Fibroblast of skin of right biceps (primary cell): Measurements from ENCODE around the gene PPARG.
"Not testable (repeated sequence)": the region's sequence is repeated elsewhere in the genome, so short reads cannot be mapped to it uniquely, and the experiment has no call there.

ENCODE experiments used
- DNase-seq: peaks from one replicate; pipeline ENCODE4 v3.0.0-alpha.2; 2013

Gene PPARG

GRCh38 chr3:12445523-12446240, 156.8 kb downstream of the PPARG start:
- DNase-seq, result no peak

DNA sequence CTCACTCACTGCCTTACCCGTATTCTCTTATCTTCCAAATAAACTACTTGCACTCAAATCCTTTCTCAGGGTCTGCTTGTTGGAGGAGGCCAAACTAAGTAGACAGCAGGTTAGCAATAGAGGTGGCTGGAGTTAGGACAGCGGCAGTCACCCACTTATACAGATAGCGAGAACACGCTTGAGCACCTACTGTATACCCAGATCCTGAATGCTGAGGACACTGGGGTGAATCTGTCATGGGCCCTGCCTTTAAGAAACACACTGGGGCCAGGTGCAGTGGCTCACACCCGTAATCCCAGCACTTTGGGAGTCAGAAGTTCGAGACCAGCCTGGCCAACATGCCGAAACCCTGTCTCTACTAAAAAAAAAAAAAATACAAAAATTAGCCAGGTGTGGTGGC, 157.4 kb downstream of the PPARG start:
- DNase-seq, result no peak

GRCh38 chr3:12447075-12447474, 158.2 kb downstream of the PPARG start:
- DNase-seq, result no peak

DNA sequence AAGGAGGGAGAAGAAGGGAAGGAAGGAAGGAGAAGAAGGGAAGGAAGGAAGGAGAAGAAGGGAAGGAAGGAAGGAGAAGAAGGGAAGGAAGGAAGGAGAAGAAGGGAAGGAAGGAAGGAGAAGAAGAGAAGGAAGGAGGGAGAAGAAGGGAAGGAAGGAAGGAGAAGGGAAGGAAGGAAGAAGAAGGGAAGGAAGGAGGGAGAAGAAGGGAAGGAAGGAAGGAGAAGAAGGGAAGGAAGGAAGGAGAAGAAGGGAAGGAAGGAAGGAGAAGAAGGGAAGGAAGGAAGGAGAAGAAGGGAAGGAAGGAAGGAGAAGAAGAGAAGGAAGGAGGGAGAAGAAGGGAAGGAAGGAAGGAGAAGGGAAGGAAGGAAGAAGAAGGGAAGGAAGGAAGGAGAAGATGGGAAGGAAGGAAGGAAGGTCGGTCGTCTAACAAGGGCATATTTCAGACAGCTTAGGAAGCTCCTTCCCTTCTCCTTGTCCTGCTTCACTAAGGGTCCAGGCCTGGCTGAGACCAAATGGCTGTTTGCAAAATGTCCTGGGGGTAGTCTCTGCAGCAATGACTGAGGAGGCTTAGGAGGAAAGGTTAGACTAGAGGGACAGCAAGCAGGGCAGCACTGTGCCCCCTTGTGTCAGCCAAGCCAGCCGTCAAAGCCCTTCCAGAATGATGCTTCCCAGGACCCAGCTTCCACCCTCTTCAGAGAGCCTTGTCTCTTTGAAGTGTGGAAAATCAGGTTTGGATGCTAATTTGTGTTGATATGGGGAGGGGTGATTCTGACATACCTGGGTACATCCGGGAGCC, 159.7 kb downstream of the PPARG start:
- not testable (repeated sequence) for DNase-seq

GRCh38 chr3:12449889-12450682, 161.2 kb downstream of the PPARG start:
- no peak for DNase-seq

DNA sequence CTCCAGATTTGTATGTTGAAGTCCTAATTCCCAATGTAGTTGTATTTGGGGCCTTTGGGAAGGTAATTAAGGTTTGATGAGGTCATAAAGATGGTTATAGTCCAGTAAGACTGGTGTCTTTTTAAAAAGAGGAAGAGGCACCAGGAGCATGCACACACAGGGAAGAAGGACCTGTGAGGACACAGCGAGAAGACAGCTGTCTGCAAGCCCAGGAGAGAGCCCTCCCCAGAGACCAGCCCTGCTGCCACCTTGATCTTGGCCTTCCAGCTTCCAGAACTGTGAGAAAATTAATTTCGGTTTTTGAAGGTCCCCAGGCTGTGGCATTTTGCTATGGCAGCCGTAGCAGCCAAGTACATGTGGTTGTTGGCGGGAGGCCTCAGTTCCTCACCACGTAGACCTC, 162.6 kb downstream of the PPARG start:
- no peak for DNase-seq

GRCh38 chr3:12451960-12452359, 163.1 kb downstream of the PPARG start:
- no peak for DNase-seq

DNA sequence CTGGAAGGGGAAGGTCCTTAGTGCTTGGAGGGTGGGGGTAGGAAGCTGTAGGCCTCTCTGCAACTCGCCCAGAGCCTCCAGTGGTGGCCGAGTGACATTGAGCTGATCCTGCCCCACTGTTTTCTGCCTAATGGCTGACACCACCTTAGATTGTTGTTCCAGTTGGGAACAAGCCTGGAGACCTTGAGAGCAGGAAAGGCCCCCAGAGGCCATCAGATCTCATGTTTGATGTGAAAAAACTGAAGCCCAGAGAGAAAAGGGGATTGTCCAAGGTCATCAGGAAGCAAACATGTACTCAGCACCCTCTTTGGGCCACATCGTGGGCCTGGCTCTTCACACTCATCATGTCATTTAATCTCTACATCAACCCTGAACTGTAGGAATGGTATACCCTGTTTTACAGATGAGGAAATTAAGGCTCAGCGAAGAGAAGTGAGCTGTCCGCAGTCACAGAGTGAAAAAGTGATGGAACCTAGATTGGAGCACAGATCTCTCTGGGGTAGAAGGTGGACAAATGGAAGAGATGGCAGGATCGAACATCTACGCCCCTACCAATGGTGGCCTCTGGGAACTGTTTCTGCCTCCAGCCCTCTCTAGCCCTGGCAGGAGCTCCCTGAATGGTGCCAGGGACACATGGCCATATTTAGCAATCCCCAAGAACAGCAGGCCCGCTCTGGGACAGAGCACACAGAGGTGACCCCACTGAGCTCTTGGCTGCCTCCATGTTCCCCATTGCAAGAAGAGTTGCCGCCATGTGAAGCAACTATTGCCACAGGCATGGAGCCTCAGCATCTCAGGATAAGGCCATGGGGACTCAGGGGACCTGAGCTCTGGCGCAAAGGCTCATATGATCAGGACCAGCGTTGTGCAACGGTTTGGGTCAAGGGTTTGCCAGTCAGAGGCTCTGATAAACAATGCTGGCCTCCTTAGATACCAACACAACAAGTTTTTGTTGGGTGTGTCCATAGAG, 163.8 kb downstream of the PPARG start:
- DNase-seq, result no peak

DNA sequence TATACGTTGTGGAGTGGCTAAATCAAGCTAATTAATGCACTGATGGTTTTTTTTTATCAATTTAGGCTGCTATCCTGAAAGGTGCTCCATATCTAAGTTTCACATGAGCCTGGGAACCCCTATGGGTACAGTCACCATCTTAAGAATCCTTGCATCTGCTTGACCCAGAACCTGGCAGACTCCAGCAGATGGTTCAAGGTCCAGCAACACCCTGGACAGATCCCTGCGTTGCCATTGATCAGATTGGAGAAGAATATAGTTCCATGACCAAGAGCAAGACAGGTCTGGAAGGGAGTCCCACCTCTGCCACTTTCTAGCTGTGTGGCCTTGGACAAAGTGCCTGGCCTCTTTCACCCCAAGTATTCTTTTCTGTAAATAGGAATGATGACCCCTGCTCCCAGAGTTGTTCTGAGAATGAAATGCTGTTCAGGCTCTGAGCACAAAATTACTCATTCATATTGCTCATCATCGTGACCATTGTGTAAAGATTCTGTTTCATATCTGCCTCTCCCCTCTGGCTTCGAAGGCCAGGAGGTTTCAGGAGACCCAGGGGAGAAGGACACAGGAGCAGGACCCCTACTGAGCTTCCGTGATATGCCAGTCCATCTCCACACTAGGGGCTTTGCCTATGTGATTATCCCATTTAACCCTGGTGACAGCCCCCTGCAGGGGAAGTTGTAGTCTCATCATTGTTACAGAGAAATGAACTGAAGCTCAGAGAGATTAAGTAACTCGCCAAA, 165.4 kb downstream of the PPARG start:
- DNase-seq, result peak; percentile 30

DNA sequence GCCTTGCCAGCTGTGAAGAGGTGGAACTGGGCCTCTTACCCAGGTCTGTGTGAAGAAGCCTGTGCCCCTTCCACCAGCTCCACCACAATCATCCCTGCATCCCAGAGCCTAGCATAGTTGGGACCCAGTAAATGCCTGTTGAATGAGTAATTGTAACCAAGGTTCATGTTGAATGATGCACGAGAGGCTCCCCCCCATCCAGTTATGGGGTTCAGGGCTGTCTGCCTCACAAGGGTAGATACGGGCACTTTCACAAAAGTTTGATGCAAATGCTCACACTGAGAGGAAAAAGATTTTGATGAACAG, 165.9 kb downstream of the PPARG start:
- DNase-seq, result peak; percentile 46

GRCh38 chr3:12455740-12456139, 166.9 kb downstream of the PPARG start:
- DNase-seq, result no peak

DNA sequence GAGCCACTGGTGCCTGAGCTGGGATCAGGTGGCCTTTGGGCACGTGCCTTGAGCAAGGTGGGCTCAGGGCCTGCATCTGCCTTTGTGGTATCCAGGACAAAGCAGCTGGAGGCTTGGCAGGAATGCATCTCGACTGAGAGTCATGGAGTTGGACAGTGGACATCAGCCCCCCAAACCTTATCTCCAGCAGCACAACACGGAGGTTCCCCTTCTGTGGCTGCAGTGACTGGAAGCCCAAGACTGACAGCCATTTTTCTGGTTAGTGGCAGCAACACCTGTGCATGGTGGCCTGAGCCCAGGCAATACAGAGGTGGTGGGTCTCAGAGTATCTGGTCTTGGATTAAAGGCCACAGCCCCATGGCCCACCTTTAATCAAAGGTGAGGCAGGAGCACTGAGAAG, 167.6 kb downstream of the PPARG start:
- DNase-seq, result no peak

DNA sequence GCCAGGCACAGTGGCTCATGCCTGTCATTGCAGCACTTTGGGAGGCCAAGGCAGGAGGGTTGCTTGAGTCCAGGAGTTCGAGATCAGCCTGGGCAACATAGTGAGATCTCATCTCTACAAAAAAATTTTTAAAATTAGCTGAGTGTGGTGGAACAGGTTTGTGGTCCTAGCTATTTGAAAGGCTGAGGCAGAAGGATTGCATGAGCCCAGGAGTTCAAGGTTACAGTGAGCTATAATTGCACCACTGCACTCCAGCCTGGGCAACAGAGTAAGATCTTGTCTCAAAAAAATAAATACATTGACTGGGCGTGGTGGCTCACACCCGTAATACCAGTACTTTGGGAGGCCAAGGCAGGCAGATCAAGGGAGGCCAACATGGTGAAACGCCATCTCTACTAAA, 168.5 kb downstream of the PPARG start:
- DNase-seq, result not testable (repeated sequence)

- DNase-seq, result no peak
These were observed 170.0 kb downstream of the PPARG start for GRCh38 chr3:12458901-12459300.

- DNase-seq, result no peak
These were observed 171.3 kb downstream of the PPARG start for GRCh38 chr3:12460127-12460526.

GRCh38 chr3:12461097-12461649, 172.3 kb downstream of the PPARG start:
- DNase-seq, result no peak

GRCh38 chr3:12462159-12462947, 173.5 kb downstream of the PPARG start:
- DNase-seq, result no peak

GRCh38 chr3:12463686-12464085, 174.8 kb downstream of the PPARG start:
- no peak for DNase-seq

GRCh38 chr3:12464181-12464580, 175.3 kb downstream of the PPARG start:
- no peak for DNase-seq

DNA sequence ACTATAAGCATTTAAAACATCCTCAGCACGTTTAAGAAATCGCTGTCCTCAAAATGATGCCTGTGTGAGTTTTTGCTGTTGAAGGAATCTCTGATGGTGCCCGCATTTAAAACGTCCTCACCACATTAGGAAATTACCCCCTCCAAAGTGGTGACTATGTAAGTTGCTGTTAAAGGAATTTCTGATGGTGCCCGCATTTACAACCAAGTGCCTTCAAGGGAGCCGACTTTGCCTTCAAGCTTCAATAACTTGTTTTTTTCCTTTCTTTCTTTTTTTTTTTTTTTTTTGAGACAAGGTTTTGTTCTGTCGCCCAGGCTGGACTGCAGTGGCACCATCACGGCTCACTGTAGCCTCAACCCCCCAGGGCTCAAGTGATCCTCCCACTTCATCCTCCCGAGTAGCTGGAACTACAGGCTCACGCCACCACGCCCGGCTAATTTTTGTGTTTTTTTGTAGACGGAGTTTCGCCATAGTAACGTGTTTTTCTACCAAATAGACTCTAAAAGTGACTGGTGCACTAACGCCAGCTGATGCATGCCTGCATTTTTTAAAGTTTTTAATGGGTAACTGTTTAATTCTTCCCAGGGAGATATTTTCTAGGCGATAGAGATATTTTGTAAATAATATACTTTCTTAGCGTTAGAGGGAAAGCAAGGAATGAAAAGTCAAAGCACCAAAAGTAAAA, 176.4 kb downstream of the PPARG start:
- no peak for DNase-seq
